ENCODE results near the gene TRAF1.

TRAF1 gene

DNA sequence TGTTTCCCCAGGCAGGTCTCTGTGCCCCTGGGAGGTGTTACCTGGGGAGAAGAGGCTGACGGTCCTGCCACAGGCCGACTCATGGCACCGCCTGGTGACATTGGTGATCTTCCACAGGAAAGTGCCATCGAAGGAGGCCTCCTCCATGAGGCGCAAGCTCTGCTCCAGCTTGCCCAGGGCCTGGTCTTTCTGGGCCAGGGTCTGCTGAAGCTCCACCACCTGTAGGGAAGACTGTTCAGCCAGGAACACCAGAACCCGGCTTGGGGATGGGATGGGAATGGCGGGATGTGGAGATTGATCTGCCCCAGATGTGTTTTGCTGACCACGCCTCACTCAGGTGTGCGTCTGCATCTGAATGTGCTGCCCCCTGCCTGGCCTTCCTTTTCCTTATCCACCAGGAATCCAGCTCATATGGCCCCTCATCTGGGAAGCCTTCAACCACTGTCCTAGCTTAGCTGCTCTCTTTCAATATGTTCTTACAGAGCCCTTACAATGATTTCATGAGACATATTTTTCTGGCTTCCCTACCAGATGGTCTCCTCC, 15.2 kb downstream of the TRAF1 start:
- TF ChIP-seq, protein P1, sequence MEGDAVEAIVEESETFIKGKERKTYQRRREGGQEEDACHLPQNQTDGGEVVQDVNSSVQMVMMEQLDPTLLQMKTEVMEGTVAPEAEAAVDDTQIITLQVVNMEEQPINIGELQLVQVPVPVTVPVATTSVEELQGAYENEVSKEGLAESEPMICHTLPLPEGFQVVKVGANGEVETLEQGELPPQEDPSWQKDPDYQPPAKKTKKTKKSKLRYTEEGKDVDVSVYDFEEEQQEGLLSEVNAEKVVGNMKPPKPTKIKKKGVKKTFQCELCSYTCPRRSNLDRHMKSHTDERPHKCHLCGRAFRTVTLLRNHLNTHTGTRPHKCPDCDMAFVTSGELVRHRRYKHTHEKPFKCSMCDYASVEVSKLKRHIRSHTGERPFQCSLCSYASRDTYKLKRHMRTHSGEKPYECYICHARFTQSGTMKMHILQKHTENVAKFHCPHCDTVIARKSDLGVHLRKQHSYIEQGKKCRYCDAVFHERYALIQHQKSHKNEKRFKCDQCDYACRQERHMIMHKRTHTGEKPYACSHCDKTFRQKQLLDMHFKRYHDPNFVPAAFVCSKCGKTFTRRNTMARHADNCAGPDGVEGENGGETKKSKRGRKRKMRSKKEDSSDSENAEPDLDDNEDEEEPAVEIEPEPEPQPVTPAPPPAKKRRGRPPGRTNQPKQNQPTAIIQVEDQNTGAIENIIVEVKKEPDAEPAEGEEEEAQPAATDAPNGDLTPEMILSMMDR (IDR thresholded peaks at IDR 0.05; ENCODE audit: low read depth, low read length) = no peak
- no peak overlapping the region for H3K4me3 ChIP-seq (ENCODE audit: low read depth, low read length)
- DNase-seq (ENCODE audit: low read depth, low spot score) = no peak
- in situ Hi-C loops (cut with HindIII; ENCODE audit: low sequenced_read_pairs) = no loop called here

DNA sequence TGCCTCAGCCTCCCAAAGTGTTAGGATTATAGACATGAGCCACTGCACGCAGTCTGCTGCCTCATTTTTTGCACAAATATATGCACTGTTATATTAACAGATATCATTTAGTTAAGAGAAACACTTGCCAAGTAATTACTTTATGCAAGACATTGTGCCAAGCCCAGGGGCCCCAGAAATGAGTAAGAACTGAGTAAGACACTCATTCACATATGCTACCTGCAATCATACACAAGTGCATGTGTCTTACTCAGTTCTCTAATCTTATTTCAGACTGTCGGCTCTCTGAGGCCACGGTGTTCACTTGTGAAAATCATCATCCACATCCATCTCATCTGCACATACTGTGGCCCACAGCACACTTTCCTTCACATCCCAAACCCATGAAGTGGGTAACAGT, 16.0 kb downstream of the TRAF1 start:
- no peak for DNase-seq (ENCODE audit: low read depth, low spot score)
- H3K4me3 ChIP-seq (ENCODE audit: low read depth, low read length) = no peak overlapping the region
- in situ Hi-C loops (cut with HindIII; ENCODE audit: low sequenced_read_pairs) = no loop called here
- TF ChIP-seq, protein P1 (IDR thresholded peaks at IDR 0.05; ENCODE audit: low read depth, low read length) = no peak

DNA sequence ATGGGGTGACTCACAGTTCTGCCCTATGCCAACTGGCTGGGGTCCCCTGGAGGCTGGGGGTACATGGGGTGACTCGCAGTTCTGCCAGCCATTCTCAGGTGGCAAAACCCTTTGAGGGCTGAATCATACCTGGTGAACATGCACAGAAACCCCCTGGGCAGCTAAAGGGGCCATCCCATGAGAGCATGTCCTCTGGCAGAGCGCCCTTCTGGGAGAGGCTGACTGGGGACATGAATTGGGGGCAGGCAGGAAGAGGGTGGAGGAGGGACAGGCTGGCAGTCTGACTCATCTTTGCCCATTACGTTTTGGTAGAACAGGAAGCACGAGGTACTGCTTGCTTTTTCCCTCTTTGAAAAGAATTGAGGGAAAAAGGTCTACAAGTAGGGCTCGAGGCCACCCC, 16.7 kb downstream of the TRAF1 start:
- no peak overlapping the region for H3K4me3 ChIP-seq (ENCODE audit: low read depth, low read length)
- DNase-seq (ENCODE audit: low read depth, low spot score) = no peak
- TF ChIP-seq, protein P1 (IDR thresholded peaks at IDR 0.05; ENCODE audit: low read depth, low read length) = no peak
- in situ Hi-C loops (cut with HindIII; ENCODE audit: low sequenced_read_pairs) = no loop called here

DNA sequence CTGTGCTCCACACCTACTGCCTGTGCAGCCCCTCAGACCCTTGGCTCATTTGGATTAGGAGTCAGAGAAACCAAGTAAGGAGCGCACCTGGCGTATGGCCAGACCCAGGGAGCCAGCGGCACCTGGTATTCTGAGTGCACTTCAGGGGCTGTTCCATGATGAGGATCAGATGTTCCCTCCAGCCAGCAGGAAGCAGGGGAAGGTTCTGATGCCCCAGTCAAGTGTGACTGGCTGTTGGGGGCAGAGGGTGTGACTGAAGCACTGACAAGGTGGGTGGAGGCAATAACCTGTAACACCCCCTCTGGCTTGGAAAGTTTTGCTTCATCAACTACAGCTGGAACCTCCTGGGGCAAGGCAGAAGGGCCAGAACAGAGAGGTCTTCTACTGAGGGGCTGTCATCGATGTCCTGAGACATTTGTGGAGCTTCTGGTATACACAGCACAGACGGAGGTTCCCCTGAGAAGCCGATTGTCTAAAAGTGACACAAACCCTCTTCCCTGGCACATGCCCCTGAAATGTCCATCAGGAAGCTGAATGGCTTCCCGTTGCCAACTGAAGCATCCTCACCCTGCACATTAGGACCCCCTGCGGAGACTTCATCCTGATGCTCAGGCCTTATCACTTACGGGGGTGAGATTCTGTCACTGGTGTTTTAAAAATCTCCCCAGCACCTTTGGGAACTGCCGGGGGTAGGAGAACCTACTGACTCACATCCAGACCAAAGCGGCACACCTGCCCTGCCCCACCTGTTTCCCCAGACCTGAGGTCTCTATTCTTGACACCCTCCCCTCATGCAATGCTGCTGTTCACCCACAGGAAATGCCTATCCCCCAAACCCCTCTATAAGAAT, 21.1 kb downstream of the TRAF1 start:
- H3K4me3 ChIP-seq (ENCODE audit: low read depth, low read length) = no peak overlapping the region
- TF ChIP-seq, protein P1 (IDR thresholded peaks at IDR 0.05; ENCODE audit: low read depth, low read length) = no peak
- in situ Hi-C loops (cut with HindIII; ENCODE audit: low sequenced_read_pairs) = no loop called here
- no peak for DNase-seq (ENCODE audit: low read depth, low spot score)

DNA sequence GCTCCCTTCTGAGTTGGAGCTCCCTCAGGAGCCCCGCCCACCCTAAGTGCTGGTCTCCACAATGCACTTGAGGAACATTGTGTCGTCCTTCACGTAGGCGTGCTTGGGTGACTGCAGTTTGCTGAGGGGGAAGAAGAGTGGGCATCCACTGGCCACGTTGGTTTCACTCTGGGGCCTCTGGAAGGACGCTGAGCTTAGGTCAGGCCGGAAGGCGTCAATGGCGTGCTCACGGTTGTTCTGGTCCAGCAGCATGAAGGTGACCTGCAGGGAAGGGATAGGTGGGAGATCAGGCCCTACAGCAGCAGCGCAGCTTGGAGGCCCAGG, 21.7 kb downstream of the TRAF1 start:
- no peak overlapping the region for H3K4me3 ChIP-seq (ENCODE audit: low read depth, low read length)
- TF ChIP-seq, protein P1 (IDR thresholded peaks at IDR 0.05; ENCODE audit: low read depth, low read length) = no peak
- in situ Hi-C loops (cut with HindIII; ENCODE audit: low sequenced_read_pairs) = no loop called here
- DNase-seq (ENCODE audit: low read depth, low spot score) = no peak

DNA sequence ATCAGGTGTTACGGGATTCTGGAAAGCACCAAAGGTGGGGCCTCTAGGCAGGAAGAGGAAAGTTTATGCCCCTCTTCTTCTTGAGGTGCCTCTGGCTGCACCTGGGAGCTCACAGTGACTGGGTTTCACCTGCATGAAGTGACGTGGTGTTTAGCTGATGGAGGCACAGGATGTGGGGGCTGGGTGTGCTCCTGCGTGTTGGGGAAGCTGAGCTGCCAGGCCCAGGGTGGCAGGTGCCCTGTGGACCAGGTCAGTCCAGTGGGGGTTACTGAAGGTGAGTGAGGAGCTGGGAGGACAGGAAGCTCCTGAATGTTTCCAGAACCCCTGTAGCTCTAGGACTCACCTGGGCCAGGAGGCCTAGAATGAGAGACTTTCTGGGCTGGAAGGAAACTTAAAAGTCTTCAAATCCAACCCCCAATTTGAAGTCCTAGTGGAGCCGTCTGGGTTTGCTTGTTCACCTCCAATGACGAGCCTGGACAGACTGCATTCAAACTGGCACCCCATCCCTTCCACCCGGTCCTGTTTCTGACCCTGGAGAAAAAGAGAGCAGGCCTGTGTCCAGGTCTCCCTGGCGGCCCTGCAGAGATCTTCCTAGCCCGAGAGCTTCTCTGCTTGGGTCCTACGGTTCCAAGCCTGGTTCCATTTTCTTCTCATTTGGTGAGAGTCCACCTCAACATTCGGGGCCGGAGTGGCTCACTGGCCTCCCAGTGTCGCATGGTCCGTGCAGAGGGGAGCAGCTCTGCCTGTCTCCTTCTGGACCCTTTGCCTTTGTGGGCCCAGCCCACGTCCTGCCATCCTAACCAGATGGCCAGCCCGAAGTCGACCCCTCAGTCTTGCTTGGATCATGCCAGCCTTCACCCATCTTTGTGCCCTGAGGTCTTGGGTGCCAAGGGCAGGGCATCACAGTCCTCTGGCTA, 22.3 kb downstream of the TRAF1 start:
- in situ Hi-C loops (cut with HindIII; ENCODE audit: low sequenced_read_pairs) = no loop called here
- no peak for DNase-seq (ENCODE audit: low read depth, low spot score)
- no peak overlapping the region for H3K4me3 ChIP-seq (ENCODE audit: low read depth, low read length)
- TF ChIP-seq, protein P1 (IDR thresholded peaks at IDR 0.05; ENCODE audit: low read depth, low read length) = no peak

Data from astrocyte of the spinal cord (primary cell).